ENCODE results near the gene CHCHD10. TPM values are rescaled to one million over a fixed set of nuclear protein-coding genes. Genes with fewer than 3 reads are reported as not detected.

The CHCHD10 gene
- 10 to 100 TPM; 13.4 to 24.0 TPM for total RNA-seq
- 100 to 1,000 TPM; 254 to 784 TPM for polyA plus RNA-seq

GRCh38 chr22:23767673-23768548 is at the start of gene CHCHD10:
Gene CHCHD10 (minus strand): TSS chr22:23767972. CDS start chr22:23767874, 98 bp downstream.
- WGBS, result 1% methylated on average over 63 of the region's 63 CpGs
- H3K4me1 ChIP-seq (ENCODE audit: control insufficient read depth in 4 of 4, insufficient read depth in 4 of 4, low read length in 3 of 4), result peaks cover 19 to 53% (median 36%) of the 10 kb centered on the region in 4 donors

More at GRCh38 chr22:23767673-23768548, at the start of gene CHCHD10:
- Histone ChIP-seq H3K36me3 (ENCODE audit: control insufficient read depth in 4 of 4, insufficient read depth in 3 of 4, low read depth in 1 of 4, low read length in 3 of 4) (peaks cover 0 to 6% (median 4%) of the 10 kb centered on the region in 4 donors), H3K4me3 (ENCODE audit: low read depth in 1 of 3, low read length in 3 of 3) (peak within 1 kb of the TSS; percentile 67 to 96 (median 80)), H3K9me3 (ENCODE audit: control insufficient read depth in 4 of 4, low read length in 3 of 4) (no peaks in the 10 kb centered on the region), H3K27ac (ENCODE audit: low read depth in 1 of 2, low read length in 2 of 2) (peak within 1 kb of the TSS; percentile 93 to 94), H3K9ac (ENCODE audit: low read depth in 1 of 2, low read length in 2 of 2) (peak within 1 kb of the TSS; percentile 93 to 94), H3K27me3 (ENCODE audit: control insufficient read depth in 4 of 4, insufficient read depth in 4 of 4, low read length in 3 of 4) (no peaks in the 10 kb centered on the region)
- TF ChIP-seq ZBTB33 (IDR thresholded peaks at IDR 0.05) (no peak), RAD21 (IDR thresholded peaks at IDR 0.05) (peak; percentile 77 to 85), YY1 (IDR thresholded peaks at IDR 0.05) (peak; percentile 90), FOXA2 (IDR thresholded peaks at IDR 0.05) (no peak), REST (IDR thresholded peaks at IDR 0.05) (peak; percentile 52), RXRA (IDR thresholded peaks at IDR 0.05) (peak in 1 of 2 donors; percentile 15), HNF4A (conservative IDR thresholded peaks at IDR 0.05) (peak in 1 of 2 donors; percentile 7), TAF1 (conservative IDR thresholded peaks at IDR 0.05) (no peak), MAX (IDR thresholded peaks at IDR 0.05) (peak; percentile 43), JUND (IDR thresholded peaks at IDR 0.05) (no peak), SP1 (IDR thresholded peaks at IDR 0.05) (peak; percentile 48), CTCF (IDR thresholded peaks at IDR 0.05; ENCODE audit: low read depth, low read length, missing input control) (peak; percentile 79), GABPA (IDR thresholded peaks at IDR 0.05 in 1 of 2, conservative IDR thresholded peaks at IDR 0.05 in 1 of 2) (no peak)
- peak; percentile 83 for DNase-seq (ENCODE audit: low spot score)
